Omental fat pad (tissue), 4 donors: Measurements from ENCODE around the gene OSBPL10. TPM values are rescaled to one million over a fixed set of nuclear protein-coding genes. Genes with fewer than 3 reads are reported as not detected.

Source experiments
- ATAC-seq: fragments of 150-250 bp; one replicate; pipeline ENCODE4 v1.9.1; 2016; ENCODE audit warnings: mild to moderate bottlenecking, moderate library complexity; ENCODE audit not compliant: low FRiP score
- DNase-seq: peaks from one replicate; pipeline ENCODE4 v3.0.0-alpha.2; 2019; ENCODE audit warnings: low spot score
- total RNA-seq, 4 donors: library from RNA; depleted of rRNA; stranded (reverse); fragments of >200 nt; gene quantifications; one replicate each; pipeline ENCODE4 v1.1.0, GENCODE V29; 2016
- TF ChIP-seq, protein P1 (sequence below), 3 donors: fragments of 450-650 bp; IDR thresholded peaks; one replicate each; pipeline ENCODE4 v1.5.1; 2016 to 2017; ENCODE audit warnings: antibody characterized with exemption in 3 of 3, mild to moderate bottlenecking in 3 of 3, moderate library complexity in 2 of 3

OSBPL10 gene
- total RNA-seq, 4 donors from 2014 or later, result 6.3 to 67.1 (median 10.5) TPM

DNA sequence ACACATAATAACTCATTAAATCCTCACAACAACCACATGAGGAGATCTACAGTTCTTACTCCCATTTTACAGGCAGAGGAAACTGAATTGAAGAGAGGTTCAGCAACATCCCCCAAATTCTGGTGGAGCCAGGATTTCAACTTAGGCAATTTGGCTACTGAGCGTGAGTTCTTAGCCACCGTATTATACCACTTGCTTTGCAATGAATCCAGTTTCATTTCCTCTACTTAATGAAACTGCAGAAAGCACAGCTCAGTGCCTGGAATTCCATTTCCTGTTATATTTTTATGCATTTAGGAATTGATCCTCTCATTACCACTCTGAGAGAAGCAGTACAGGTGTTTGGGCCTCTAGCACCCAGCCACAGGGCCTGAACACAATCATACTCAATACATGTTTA, 4.8 kb upstream of the OSBPL10 start:
- ATAC-seq (no peak), DNase-seq (no peak)
- TF ChIP-seq, protein P1, sequence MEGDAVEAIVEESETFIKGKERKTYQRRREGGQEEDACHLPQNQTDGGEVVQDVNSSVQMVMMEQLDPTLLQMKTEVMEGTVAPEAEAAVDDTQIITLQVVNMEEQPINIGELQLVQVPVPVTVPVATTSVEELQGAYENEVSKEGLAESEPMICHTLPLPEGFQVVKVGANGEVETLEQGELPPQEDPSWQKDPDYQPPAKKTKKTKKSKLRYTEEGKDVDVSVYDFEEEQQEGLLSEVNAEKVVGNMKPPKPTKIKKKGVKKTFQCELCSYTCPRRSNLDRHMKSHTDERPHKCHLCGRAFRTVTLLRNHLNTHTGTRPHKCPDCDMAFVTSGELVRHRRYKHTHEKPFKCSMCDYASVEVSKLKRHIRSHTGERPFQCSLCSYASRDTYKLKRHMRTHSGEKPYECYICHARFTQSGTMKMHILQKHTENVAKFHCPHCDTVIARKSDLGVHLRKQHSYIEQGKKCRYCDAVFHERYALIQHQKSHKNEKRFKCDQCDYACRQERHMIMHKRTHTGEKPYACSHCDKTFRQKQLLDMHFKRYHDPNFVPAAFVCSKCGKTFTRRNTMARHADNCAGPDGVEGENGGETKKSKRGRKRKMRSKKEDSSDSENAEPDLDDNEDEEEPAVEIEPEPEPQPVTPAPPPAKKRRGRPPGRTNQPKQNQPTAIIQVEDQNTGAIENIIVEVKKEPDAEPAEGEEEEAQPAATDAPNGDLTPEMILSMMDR (IDR thresholded peaks at IDR 0.05), result no peak

DNA sequence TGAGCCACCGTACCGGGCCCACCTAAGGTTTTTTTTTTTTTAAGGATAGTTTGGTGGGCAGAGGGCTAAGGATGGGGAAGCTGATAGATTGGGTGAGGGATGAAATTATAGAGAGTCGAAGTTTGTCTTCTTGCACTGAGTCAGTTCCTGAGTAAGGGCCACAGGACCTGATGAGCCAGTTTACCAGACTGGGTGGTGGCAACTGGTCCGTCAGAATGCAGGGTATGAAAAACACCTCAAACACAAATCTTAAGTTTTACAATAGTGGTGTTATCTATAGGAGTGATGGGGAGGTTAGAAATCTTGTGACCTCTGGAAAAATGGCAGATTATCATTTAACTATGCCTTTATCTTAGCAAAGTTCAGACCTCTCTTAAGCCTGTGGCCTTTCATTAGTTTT, 3.3 kb upstream of the OSBPL10 start:
- TF ChIP-seq, protein P1 (IDR thresholded peaks at IDR 0.05), result no peak

DNA sequence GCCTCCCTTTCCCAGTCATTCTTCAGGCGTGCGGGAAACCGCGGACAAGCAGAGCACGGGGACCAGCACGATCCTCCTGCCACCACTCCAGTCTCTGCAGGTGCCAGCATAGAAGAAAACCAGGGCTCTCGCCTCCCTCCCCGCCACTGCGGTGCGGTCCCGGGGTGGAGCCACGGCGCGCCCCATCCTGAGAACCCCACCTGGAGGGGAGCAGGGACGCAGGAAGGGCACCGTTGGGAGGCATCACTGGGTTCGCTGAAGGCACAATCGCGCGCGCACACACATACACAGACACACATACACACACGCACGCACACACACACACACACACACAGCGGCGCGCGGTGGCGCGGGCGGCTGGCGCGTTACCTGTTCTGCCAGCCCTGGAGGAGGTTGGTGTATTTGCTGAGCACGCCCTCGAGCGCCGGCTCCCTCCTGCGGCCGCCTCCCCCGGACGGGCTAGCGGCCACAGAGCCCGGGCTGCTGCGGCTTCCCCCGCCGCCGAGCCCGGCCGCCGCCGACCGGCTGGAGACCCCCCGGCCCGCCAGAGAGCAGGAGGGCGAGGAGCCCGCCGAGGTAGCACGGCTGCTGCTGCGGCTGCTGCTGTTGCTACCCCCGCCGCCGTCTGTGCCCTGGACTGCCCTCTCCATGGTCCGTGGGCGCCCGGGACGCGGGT, 394 bp downstream of the OSBPL10 start:
- TF ChIP-seq, protein P1 (IDR thresholded peaks at IDR 0.05), result no peak
- DNase-seq, result no peak
- peak; percentile 68 for ATAC-seq

More for the DNA sequence above, 3.3 kb upstream of the OSBPL10 start:
- DNase-seq (no peak), ATAC-seq (no peak)

DNA sequence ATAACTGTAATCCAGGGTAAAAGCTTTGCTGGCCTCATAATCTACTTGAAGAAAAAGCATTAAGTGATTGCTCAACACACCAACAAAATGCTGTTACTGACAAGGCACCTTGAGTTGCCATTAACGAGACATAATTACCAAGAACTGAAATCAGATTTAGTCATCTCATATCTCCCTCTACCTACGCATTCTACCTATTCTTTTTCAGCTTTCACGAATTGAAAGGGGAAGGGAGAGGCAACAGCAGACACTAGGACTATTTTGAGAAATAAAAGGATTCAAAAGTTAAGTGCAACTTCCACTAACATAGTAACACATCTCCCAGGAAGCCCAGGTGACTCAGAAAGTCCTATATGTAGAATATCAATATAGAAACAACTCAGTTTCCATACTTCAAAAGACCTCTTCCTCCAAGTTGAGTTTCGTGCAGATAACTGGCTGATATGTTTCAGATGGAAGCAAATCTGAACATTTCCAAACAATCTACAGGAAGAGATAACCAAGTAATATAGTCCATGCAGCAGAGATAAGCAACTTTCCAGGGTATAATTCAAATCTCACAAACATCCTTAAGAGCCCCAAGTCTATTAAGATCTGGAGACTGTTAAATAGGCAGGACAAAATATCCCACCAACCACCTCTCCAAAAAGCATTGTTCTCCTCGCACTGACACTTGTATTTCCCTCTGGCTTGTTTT, 1.9 kb downstream of the OSBPL10 start:
- ATAC-seq (no peak), DNase-seq (no peak)
- TF ChIP-seq, protein P1 (IDR thresholded peaks at IDR 0.05), result no peak

DNA sequence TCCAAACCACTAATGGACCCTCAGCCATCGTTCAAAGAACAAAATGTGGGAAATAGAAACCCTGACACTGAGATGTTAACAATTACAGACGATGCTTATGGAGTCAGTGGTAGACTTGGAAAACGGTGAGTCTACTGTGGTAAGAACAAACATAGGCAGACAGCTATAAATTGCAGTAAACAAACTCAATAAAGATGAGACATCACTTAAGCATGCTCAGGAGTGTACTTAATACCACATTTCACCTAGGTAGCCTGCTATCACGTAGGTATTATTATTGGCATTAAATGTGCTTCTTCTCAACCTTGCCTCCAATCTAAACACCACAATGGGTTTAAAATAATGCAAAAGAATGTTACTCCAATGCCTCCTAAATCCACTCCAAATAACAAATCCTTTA, 2.5 kb downstream of the OSBPL10 start:
- TF ChIP-seq, protein P1 (IDR thresholded peaks at IDR 0.05), result no peak
- DNase-seq (no peak), ATAC-seq (no peak)

DNA sequence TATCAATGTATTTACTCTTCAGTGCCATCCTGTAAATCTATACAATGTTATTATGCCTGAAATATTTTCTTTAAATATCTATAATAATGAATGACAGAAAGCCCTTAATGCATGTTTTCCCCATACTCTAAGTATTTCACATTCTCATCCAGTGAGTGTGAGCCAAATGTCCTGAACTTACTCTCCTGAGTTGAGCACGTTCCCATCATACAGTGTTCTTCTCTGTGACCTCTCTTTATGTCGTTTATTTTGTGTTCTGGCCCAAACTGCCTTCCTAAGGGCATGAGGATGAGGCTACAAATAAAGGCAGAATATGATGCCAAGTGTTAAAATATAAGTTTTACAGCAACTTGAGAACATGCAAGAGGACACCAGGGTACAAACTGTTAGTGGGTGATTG, 3.3 kb downstream of the OSBPL10 start:
- no peak for ATAC-seq
- TF ChIP-seq, protein P1 (IDR thresholded peaks at IDR 0.05), result no peak
- no peak for DNase-seq

DNA sequence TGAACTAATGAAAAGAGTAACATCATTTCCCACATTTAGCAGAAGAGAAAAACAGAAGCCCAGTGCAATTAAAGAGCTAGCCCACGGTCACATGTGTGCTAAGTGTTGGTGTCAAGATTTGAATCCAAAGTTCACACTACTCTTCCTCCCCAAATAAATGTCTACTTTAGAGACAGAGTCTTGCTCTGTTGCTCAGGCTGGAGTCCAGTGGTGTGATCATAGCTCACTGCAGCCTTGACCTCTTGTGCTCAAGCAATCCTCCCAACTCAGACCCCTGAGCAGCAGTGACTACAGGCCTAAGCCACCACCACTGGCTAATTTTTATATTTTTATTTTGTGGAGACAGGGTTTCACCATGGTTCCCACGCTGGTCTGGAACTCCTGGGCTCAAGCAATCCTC, 4.8 kb downstream of the OSBPL10 start:
- ATAC-seq (no peak), DNase-seq (no peak)
- TF ChIP-seq, protein P1 (IDR thresholded peaks at IDR 0.05), result no peak
